ENCODE measurements around the gene SAMD5.
A peak's percentile ranks its signal among the peaks of the same experiment; 100 is the strongest.

The SAMD5 gene

DNA sequence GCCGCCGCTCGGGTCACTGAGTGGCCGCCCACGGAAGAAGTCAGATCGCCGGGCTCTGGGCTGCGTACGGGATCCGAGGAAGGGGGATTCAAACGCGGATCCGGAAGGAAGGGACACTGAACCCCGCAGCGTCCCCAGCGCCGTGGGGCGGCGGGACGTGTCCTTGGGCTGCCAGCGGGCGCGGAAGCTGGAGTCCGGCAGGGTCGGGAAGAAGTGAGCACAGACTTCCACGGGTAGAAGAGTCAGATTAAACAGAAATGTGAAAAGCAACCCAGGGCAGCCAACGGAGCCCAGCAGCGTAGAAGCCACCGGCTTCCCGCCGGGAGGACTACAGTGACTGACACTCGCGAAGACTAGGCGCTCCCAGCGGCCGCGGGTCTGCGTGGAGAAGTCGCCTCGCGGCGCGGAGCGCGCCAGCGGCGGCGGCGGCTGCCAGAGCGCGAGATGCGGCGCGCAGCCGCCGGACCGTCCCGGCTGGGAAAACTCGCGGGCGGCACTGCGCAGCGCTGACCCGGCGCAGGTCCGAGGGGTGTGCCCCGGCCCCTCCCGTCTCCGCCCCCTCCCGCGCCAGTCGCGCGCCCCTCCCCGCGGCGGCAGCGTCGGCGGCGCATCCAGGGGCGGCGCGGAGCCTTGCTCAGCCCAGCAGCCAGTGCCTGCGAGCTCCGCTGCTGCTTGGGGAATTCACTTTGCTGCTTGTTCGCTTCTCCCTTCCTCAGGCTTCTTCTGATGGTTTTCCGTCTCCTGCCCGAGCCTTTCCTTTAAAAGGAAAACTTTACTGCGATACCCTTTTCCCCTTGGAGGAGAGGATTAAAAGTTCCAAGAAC is at the start of gene SAMD5:
SAMD5 (plus strand) TSS at position 649 of the 824 bp plus-strand sequence. CDS start 239 bp downstream, outside the sequence.
- peak in 39 of 42 donors; percentile 22 to 73 (median 54) for DNase-seq
- intact Hi-C loops (cut with DNase I), result no loop called here

DNA sequence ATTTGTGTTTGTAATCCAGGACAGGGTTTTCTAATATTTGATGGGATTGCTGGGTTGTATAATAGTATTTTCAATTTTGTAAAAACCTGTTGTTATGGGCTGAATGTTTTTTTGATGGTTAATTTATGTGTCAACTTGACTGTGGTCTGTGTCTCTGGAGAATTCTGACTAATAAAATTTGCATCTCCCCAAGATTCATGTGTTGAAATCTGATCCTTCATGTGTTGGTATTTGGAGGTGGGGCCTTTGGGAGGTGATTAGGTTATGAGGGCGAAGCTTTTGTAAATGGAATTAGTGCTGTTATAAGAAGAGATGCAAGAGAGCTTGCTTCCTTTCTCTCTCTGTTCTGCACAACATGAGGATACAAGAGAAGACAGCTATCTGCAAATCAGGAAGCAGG is 48.7 kb upstream of the SAMD5 start:
- intact Hi-C loops (cut with DNase I), result no loop called here
- no peak for DNase-seq

DNA sequence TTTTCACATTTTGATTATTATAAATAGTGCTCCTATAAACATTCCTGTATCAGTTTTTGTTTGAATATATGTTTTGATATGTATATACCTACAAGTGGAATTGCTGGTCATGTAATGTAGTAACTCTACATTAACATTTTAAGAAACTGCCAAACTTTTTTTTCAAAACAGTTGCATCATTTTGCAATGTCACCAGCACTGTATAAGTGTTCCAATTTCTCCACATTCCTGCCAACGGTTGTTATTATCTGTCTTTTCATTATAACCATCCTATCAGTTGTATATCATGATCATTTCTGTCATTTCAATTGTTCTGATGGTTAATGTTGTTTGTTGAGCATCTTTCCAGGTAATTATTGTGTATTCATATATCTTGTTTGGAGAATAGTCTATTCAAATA is 44.8 kb upstream of the SAMD5 start:
- intact Hi-C loops (cut with DNase I), result no loop called here
- DNase-seq, result no peak

DNA sequence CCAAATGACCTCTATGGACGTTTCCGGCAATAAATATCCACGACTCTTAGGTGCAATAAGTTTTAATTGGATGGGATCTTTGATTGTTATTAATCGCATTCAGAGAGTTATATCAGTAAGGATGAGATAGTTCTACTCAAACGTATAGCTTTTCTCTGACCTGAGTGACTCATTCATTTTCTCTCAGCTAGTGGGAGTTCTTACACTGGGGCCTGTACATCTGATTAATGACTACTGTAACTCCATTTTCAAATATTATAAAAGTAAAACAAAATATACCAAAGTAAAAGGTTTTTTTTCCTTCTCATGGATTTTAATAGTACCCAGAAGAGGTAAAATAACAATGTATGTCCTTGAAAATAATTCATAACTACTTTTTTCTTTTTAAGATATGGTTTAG is 41.1 kb upstream of the SAMD5 start:
- DNase-seq, result no peak
- intact Hi-C loops (cut with DNase I), result no loop called here

DNA sequence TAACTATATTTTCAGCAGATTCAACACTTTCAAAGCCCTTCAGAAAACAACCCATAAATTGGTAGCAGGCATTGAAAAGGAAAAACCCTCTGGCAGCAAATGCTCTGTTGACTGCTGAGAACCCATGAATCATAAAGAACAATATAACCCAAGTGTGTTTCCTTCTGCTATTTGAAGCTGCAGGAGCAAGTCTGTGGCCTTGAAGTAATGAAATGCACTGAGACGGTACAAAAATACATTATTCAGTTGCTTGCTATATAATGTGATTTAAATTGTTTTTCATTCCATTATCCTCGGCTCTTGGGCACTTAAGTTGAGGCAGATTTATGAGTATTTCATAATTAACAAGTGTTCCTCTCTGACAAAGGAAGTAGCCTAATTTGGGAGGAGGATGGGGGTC is 40.6 kb upstream of the SAMD5 start:
- intact Hi-C loops (cut with DNase I), result no loop called here
- no peak for DNase-seq

DNA sequence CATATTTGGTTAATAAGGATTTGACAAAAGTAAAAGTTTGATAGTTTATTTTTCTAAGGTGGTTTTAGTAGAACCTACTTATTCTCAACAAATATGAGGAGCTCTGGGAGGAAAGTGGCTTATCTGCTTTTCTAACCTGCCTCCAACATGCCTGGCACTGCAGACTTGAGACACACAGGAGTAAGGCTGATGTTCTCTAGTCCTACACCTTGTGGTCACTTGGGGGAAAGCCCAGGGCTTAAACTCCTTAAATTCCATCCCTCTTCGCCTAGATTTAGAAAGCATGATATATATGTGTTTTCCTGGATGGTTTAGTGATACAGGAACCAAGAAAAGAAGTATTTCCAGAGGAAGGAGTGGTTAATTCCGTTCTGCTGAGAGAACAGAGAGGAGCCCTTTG is 39.9 kb upstream of the SAMD5 start:
- DNase-seq, result no peak
- intact Hi-C loops (cut with DNase I), result no loop called here

DNA sequence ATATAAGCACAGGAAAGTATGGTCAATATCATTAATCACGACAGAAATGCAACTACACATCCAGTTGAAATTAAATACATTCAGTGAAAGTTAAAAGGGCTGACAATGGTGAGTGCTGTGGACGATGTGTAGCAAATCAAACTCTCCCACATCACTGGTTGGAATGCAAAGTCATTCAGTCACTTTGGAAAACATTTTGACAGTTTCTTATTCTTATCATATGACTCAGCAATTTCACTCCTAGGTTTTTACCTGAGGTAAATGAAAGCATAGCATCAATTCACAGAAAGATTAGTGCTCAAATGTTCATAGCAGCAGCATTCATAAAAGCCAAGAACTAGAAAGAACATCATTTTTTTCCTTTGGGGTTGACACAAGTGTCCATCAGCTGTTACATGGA is 28.6 kb upstream of the SAMD5 start:
- DNase-seq, result no peak
- intact Hi-C loops (cut with DNase I), result no loop called here

DNA sequence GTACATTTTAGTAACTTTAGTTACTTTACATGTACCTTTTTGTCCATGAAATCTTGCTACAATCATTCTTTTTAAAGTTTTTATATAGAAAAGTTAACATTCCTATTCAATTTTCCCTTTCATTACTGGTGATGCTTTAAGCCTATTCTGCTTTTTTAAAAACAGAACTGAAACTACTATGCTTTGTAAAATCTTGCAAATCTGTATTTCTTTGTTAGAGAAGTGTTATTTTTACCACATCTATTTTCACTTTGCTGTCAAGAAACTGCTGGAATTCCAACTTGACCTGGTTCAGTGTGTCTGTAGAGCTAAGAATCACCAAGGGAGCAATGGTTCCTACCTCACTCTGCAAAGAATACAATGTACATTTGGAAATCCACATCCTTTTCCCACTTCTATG is 21.8 kb upstream of the SAMD5 start:
- intact Hi-C loops (cut with DNase I), result no loop called here
- DNase-seq, result no peak

DNA sequence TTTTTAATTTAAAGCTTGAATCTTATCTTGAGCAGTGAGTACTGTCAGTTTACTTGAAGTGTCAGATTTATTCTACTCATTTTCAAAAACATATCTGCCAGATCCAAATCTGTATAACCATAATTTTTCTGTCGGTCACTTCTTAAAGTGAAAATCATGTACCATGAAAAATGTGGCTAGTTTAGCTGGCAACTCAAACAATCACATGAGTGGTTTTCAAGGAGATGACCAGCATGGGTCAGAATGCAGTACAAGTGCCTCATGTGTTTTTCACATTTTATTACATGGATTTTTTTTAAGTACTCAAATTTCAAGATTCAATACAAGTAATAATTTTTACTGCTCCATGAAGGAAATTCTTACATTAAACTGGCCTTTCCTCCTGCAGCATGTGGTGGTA is 11.0 kb upstream of the SAMD5 start:
- intact Hi-C loops (cut with DNase I), result no loop called here
- no peak for DNase-seq

DNA sequence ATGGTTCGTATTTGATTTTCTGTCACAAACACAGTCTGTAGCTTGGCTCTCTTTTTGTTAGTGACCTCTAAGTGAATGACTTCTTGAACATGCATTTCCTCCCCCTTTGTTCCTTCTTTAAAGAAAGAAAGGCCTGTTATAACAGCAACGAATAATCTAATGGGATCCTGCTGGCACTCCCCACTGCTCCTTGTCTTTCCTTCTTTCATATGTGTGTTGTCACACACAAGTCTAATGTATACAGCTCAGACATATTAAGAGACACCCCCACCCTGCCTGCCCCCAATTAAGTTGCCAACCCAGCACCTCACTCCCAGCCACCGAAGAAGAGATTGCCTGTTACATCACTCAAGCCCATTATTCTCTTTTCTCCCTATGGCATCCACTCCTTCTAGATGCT is 4.9 kb upstream of the SAMD5 start:
- intact Hi-C loops (cut with DNase I), result no loop called here
- DNase-seq, result no peak

DNA sequence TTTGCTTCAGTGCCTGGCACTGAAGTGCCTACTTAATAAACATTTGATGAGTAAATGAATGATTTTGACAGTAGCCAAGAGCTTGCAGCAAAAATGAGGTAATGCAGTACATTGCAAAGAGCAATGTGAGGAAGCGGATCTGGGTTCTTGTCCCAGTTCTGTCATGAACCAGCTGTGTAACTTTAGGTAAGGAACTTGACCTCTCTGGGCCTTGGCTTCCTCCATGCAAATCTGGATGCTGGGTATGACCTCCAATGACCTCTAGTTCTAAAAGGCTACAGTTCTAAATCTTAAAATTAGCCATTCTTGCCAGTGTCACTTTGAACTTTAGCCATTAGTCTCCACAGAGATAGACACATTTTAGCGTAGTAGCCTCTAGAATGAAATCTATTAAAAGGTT is 3.6 kb upstream of the SAMD5 start:
- DNase-seq, result no peak
- intact Hi-C loops (cut with DNase I), result no loop called here

DNA sequence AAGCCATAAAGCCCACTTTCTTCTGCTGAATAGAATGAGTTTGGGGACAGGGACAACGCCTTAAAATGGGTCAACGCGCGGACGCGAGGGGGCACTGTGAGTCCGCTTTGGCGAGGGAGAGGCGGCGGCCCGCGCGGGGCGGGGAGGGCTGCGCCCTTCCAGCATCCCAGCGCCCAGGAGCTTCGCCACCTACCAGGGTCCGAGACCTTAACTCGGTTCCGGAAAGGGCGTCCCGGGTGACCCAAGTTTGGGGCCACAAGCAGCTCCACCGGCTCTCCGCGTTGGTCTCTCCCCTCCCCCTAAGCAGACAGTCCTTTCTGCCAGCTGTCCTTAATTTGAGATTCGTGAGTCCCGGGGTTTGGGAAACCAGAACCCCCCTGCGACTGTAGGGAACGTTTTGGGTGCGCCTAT is 1.8 kb upstream of the SAMD5 start:
- intact Hi-C loops (cut with DNase I), result no loop called here
- DNase-seq, result peak; percentile 61 to 91 (median 81)

DNA sequence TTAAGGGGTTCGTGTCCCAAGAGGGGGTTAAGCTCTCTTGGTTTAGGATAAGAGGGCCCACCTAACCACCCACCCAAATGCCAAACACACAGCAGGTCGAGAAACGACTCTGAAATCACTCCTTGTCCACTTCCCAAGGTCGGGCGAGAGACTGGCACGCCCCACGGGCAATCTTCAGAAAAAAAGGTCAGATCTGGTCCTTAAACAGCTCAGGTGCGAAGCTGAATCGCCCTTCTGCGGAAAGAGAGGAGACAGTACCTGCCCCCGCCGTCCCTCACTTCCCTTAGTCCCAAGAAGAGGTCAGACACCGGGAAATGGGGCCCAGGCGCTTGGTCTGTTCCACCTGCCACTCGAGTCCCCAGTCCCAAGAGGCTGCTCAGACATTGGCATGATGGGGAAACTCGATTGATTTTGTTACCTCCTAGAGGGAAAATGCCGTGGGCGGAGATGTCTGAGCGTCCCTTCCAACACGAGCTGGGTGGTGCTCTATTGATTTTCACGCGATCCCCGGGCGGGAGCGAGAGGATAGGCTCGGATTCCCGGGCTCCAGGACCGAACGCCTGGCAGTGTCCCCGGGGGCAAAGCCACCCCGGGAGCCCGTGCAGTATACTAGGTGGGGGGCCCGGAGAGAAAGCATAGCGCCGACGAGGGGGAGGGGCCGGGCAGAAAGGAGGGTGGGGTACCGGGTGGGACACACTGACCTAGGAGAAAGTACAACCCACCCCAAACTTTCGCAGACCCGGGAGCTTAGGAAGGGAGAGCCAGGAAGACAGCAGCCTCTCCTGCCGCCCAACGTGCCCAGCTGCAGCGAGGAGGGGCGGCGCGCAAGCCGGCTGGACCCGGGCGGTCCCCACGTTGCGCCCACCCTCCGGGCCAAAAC is 1.1 kb upstream of the SAMD5 start:
- peak in 30 of 42 donors; percentile 7 to 50 (median 25) for DNase-seq
- intact Hi-C loops (cut with DNase I), result no loop called here

DNA sequence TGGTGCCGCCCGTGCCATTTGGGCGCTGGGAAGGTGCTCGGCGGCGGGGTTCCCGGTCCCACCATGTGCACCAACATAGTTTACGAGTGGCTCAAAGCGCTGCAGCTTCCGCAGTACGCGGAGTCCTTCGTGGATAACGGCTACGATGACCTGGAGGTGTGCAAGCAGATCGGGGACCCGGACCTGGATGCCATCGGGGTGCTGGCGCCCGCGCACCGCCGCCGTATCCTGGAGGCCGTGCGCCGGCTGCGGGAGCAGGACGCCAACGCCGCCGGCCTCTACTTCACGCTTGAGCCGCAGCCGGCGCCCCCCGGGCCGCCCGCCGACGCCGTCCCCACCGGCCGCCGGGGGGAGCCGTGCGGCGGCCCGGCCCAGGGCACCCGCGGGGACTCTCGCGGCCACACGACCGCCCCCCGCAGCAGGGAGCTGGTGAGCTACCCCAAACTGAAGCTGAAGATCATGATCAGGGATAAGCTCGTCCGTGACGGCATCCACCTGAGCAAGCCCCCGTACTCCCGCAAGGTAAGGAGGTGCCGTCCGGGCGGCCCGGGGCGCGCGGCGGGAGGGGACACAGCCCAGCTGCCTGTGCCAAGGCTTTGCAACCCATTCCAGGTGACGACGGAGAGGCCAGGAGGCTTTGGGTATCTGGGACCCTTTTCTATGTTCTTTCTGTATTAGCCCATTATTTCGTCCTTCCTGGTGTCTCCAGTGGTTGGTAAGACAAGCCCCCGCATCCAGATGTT is 547 bp downstream of the SAMD5 start:
- DNase-seq, result peak in 15 of 42 donors; percentile 4 to 31 (median 15)
- intact Hi-C loops (cut with DNase I), result no loop called here

DNA sequence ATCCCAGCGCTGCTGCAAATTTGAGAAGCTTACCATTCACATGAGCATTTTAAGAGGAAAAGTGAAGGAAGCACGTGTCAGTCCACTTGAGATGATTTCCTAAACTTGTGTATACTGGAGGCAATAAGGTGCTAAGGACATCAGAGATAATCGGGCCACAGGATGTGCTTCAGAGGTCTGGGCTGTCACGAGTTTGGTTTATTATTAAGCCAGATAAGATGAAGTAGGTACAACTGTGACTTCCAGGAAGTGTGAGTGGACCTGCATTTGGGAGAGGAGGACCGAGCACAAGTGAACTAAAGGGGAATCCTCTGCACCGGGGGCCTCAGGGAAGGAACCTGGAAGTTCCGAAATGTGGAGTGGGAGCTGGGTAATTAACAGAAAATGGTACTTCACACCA is 1.4 kb downstream of the SAMD5 start:
- no peak for DNase-seq
- intact Hi-C loops (cut with DNase I), result loop anchor here (5.0 kb wide), 1 partner anchor 657 kb away; no protein-coding TSS in a partner anchor

DNA sequence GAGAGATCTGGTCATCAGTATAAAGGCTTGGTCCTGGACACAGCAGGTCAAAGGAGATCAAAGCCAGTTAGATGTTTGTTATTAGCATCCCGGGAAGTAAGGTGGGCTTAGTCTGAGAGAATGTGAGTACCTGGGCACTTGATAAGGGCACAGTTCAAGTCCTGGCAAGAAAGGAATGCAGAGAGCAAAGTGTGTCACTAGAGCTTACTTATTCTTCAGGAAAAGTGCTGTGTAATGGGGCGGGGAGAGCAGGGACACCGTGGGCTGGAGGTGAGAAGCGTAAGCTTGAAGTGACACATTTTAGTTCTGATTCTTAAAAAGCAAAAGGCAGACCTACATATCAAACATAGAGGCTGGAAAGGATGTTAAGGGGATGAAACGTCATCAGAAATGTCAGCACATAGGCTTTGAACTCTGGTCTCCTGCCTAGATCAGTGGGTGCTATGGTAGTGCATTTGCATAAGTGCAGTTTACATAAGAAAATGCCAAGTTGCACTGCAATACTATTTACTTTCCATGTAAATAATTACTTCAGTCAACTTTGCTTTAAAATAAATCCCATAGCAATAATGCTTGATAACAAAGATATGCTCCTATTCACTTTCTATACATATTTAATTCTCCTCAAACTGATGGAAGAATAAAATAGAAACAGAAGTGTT is 2.6 kb downstream of the SAMD5 start:
- intact Hi-C loops (cut with DNase I), result loop anchor here (5.0 kb wide), 1 partner anchor 656 kb away; no protein-coding TSS in a partner anchor
- peak in 17 of 42 donors; percentile 15 to 57 (median 38) for DNase-seq

DNA sequence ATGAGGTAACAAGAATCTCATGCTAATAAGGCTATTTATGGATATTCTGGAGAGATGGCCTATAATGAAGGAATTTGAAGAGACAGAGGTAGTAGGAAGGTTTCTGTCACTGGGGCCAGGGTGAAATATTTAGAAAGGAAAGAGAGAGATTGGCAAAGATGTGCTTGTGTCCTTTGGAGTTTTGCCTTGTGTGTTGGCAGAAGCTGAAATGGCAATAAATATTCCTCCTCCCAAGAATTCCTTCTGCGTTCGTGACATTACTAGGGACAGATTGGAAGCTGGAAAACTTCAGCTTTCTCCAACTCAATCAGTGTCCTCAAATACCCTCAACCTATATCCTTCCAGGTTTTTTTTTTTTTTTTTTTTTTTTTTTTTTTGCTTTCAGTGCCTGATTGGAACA is 6.3 kb downstream of the SAMD5 start:
- no peak for DNase-seq
- intact Hi-C loops (cut with DNase I), result loop anchor here (5.0 kb wide), 1 partner anchor 652 kb away; no protein-coding TSS in a partner anchor

DNA sequence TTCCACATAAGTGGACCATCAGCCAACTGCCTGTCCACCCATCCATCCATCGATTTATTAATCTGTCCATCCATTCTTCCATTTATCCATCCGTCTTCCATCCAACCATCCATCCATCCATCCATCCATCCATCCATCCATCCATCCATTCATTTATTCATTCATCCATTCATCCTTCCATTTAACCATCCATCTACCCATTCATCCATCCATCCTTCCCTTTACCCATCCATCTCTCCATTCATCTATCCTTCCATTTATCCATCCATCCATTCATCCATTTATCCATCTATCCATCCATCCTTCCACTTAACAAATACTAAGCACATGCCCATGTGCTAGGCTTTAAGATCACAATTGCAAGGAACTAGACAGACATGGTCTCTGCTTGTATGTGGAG is 6.8 kb downstream of the SAMD5 start:
- DNase-seq, result no peak
- intact Hi-C loops (cut with DNase I), result no loop called here

DNA sequence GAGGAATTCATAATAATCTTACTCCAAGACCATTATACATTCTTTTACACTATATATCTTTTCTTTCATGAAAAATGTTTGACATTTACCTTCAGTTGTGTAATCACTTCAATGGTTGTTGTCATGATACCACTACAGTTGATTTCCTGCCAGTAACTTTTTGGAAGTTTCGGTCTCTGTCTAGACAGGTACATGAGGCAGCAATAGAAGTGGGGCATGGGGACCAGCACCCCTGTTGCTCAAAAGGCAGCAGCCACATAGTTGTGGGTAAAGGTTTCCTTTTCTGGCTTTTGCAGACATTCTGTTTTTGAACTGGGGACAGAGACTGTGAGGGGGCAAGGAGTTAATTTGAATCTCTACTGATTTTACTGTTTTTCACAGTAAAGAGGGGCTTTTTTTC is 14.1 kb downstream of the SAMD5 start:
- intact Hi-C loops (cut with DNase I), result no loop called here
- DNase-seq, result no peak

Data from head of caudate nucleus (tissue), 42 donors.